NT2/D1 (cell line): ENCODE results near the gene RBMY1D.

Experiments
- SUZ12 ChIP-seq: IDR thresholded peaks from 2 replicates; pipeline ENCODE4 v1.6.1; 2011; ENCODE audit not compliant: insufficient read length, insufficient read depth; ENCODE audit errors: extremely low read depth
- YY1 ChIP-seq: IDR thresholded peaks from 2 replicates; pipeline ENCODE4 v1.6.1; 2011; ENCODE audit not compliant: insufficient read length, insufficient read depth

DNA sequence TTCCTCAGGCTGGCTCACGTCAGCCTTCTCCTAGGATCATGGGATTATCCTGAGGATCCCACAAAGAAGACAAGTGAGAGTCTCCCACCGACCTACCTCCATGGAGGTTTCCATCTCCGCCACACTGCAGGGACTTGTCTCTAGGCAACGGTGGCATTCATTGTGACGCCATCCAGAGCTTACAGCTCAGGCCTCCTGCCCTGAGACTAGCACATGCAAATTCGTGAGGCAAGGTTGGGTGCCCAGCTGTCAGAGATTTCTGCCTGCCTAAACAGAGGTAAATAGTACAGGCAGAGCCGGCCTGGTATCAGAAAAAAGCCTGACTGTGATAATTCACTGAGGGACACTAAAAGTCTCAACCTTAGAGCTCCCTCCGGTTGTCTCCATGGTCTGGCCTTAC lies 58.0 kb downstream of the RBMY1D start:
- TF ChIP-seq YY1 = no peak
- no peak for TF ChIP-seq SUZ12
